Measurements from ENCODE around the gene MAOB.

MAOB gene

GRCh38 chrX:43862434-43862833 is 19.8 kb downstream of the MAOB start:
- H3K27ac ChIP-seq (ENCODE audit: low read depth, low read length) = no peak overlapping the region
- no peak overlapping the region for H3K9ac ChIP-seq (ENCODE audit: low read length)
- no peaks in the 10 kb centered on the region for H3K36me3 ChIP-seq (ENCODE audit: low read length)
- H3K9me3 ChIP-seq (ENCODE audit: insufficient read depth, low read length) = no peaks in the 10 kb centered on the region
- H3K79me2 ChIP-seq (ENCODE audit: insufficient read depth, low read length) = no peaks in the 10 kb centered on the region
- H3K4me3 ChIP-seq (ENCODE audit: insufficient read depth, low read length, poor library complexity, severe bottlenecking) = no peak overlapping the region
- no peaks in the 10 kb centered on the region for H3F3A ChIP-seq (ENCODE audit: insufficient read depth)
- H3K27me3 ChIP-seq (ENCODE audit: low read length) = no peaks in the 10 kb centered on the region
- H4K20me1 ChIP-seq (ENCODE audit: low read depth, low read length) = no peaks in the 10 kb centered on the region
- no peaks in the 10 kb centered on the region for H3K9me2 ChIP-seq (replicated peaks; ENCODE audit: insufficient read depth, low read length)
- H3K4me2 ChIP-seq (ENCODE audit: low read depth, low read length, poor library complexity, severe bottlenecking) = no peak overlapping the region
- no peak overlapping the region for H2AFZ ChIP-seq (ENCODE audit: low read depth, low read length, severe bottlenecking)
- TF ChIP-seq EZH2phosphoT487 (conservative IDR thresholded peaks at IDR 0.05; ENCODE audit: low read length) (no peak), CTCF (IDR thresholded peaks at IDR 0.05; ENCODE audit: insufficient read depth, low read length, poor library complexity, severe bottlenecking) (no peak)

- H3K36me3 ChIP-seq (ENCODE audit: low read length) = no peaks in the 10 kb centered on the region
- TF ChIP-seq EZH2phosphoT487 (conservative IDR thresholded peaks at IDR 0.05; ENCODE audit: low read length) = no peak
- TF ChIP-seq CTCF (IDR thresholded peaks at IDR 0.05; ENCODE audit: insufficient read depth, low read length, poor library complexity, severe bottlenecking) = no peak
- no peaks in the 10 kb centered on the region for H3K9me2 ChIP-seq (replicated peaks; ENCODE audit: insufficient read depth, low read length)
- no peak overlapping the region for H3K9ac ChIP-seq (ENCODE audit: low read length)
- no peaks in the 10 kb centered on the region for H3K27me3 ChIP-seq (ENCODE audit: low read length)
- no peaks in the 10 kb centered on the region for H3F3A ChIP-seq (ENCODE audit: insufficient read depth)
- no peak overlapping the region for H2AFZ ChIP-seq (ENCODE audit: low read depth, low read length, severe bottlenecking)
- H3K27ac ChIP-seq (ENCODE audit: low read depth, low read length) = no peak overlapping the region
- H3K4me2 ChIP-seq (ENCODE audit: low read depth, low read length, poor library complexity, severe bottlenecking) = no peak overlapping the region
- no peak overlapping the region for H3K4me3 ChIP-seq (ENCODE audit: insufficient read depth, low read length, poor library complexity, severe bottlenecking)
- no peaks in the 10 kb centered on the region for H4K20me1 ChIP-seq (ENCODE audit: low read depth, low read length)
- H3K79me2 ChIP-seq (ENCODE audit: insufficient read depth, low read length) = no peaks in the 10 kb centered on the region
- H3K9me3 ChIP-seq (ENCODE audit: insufficient read depth, low read length) = no peaks in the 10 kb centered on the region
Measured at GRCh38 chrX:43861750-43862149, 20.5 kb downstream of the MAOB start.

- Histone ChIP-seq H3K79me2 (ENCODE audit: insufficient read depth, low read length) (no peaks in the 10 kb centered on the region), H3K4me3 (ENCODE audit: insufficient read depth, low read length, poor library complexity, severe bottlenecking) (no peak overlapping the region), H3K9me2 (replicated peaks; ENCODE audit: insufficient read depth, low read length) (no peaks in the 10 kb centered on the region), H3K27ac (ENCODE audit: low read depth, low read length) (no peak overlapping the region), H3K36me3 (ENCODE audit: low read length) (no peaks in the 10 kb centered on the region), H3K4me2 (ENCODE audit: low read depth, low read length, poor library complexity, severe bottlenecking) (no peak overlapping the region), H3F3A (ENCODE audit: insufficient read depth) (no peaks in the 10 kb centered on the region), H3K27me3 (ENCODE audit: low read length) (no peaks in the 10 kb centered on the region), H3K9ac (ENCODE audit: low read length) (no peak overlapping the region), H2AFZ (ENCODE audit: low read depth, low read length, severe bottlenecking) (no peak overlapping the region), H3K9me3 (ENCODE audit: insufficient read depth, low read length) (no peaks in the 10 kb centered on the region), H4K20me1 (ENCODE audit: low read depth, low read length) (no peaks in the 10 kb centered on the region)
- TF ChIP-seq CTCF (IDR thresholded peaks at IDR 0.05; ENCODE audit: insufficient read depth, low read length, poor library complexity, severe bottlenecking) = no peak
- no peak for TF ChIP-seq EZH2phosphoT487 (conservative IDR thresholded peaks at IDR 0.05; ENCODE audit: low read length)
Measured at GRCh38 chrX:43860646-43861370, 21.4 kb downstream of the MAOB start.

Measured in SU-DHL-6 (cell line).